Right lobe of liver (tissue), 4 donors: ENCODE results near the gene FGFR3.

Source experiments
- POLR2A ChIP-seq: fragments of 450-650 bp; IDR thresholded peaks from one replicate; pipeline ENCODE4 v1.6.1; 2017; ENCODE audit warnings: antibody characterized with exemption, mild to moderate bottlenecking
- TF ChIP-seq, protein P1 (sequence below), 4 donors: fragments of 200-600 bp in 3 of 4; fragments of 450-650 bp in 1 of 4; IDR thresholded peaks; one replicate each; pipeline versions ENCODE4 v1.5.1 to v1.8.0; 2016 to 2022; ENCODE audit warnings: antibody characterized with exemption in 4 of 4, mild to moderate bottlenecking in 2 of 4
- donor health status: DM: no; HTN: no; CAD: no.
- donor health status: DM: no; HTN: no; CAD: no.
- donor health status: DM: no; HTN: yes; CAD: no.

GRCh38 chr4:1833307-1834046 is 40.4 kb downstream of the FGFR3 start:
- TF ChIP-seq, protein P1, sequence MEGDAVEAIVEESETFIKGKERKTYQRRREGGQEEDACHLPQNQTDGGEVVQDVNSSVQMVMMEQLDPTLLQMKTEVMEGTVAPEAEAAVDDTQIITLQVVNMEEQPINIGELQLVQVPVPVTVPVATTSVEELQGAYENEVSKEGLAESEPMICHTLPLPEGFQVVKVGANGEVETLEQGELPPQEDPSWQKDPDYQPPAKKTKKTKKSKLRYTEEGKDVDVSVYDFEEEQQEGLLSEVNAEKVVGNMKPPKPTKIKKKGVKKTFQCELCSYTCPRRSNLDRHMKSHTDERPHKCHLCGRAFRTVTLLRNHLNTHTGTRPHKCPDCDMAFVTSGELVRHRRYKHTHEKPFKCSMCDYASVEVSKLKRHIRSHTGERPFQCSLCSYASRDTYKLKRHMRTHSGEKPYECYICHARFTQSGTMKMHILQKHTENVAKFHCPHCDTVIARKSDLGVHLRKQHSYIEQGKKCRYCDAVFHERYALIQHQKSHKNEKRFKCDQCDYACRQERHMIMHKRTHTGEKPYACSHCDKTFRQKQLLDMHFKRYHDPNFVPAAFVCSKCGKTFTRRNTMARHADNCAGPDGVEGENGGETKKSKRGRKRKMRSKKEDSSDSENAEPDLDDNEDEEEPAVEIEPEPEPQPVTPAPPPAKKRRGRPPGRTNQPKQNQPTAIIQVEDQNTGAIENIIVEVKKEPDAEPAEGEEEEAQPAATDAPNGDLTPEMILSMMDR (IDR thresholded peaks at IDR 0.05), result no peak
- TF ChIP-seq POLR2A, result no peak
